B cell (primary cell): ENCODE measurements around the gene EFNA2.

Experiments used
- EZH2 ChIP-seq: IDR thresholded peaks from 2 replicates; pipeline ENCODE4 v1.6.1; 2012; ENCODE audit warnings: borderline replicate concordance, low read depth, mild to moderate bottlenecking, moderate library complexity, low read length; ENCODE audit not compliant: insufficient read depth, poor library complexity, severe bottlenecking
- TF ChIP-seq, protein P1 (sequence below): fragments of 200-600 bp; IDR thresholded peaks from one replicate; pipeline ENCODE4 v1.8.0; 2022; ENCODE audit warnings: antibody characterized with exemption, mild to moderate bottlenecking

DNA sequence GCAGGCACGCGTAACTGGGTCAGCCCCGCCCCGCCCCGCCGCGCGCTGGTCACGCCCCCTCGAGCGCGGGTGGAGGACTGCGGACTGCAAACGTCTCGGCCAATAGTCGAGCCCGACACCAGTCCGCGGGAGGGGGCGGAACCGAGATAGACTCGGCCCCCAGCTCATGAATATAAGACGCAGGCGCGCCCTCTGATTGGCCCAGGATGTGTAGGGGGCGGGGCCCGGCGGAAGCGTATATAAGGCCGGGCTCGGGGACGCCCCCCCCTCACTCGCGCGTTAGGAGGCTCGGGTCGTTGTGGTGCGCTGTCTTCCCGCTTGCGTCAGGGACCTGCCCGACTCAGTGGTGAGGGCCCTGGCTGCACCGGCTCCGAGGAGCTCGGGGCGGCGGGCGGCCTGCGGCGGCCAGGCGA is 16.6 kb upstream of the EFNA2 start, which contains the start of gene CIRBP:
- TF ChIP-seq, protein P1, sequence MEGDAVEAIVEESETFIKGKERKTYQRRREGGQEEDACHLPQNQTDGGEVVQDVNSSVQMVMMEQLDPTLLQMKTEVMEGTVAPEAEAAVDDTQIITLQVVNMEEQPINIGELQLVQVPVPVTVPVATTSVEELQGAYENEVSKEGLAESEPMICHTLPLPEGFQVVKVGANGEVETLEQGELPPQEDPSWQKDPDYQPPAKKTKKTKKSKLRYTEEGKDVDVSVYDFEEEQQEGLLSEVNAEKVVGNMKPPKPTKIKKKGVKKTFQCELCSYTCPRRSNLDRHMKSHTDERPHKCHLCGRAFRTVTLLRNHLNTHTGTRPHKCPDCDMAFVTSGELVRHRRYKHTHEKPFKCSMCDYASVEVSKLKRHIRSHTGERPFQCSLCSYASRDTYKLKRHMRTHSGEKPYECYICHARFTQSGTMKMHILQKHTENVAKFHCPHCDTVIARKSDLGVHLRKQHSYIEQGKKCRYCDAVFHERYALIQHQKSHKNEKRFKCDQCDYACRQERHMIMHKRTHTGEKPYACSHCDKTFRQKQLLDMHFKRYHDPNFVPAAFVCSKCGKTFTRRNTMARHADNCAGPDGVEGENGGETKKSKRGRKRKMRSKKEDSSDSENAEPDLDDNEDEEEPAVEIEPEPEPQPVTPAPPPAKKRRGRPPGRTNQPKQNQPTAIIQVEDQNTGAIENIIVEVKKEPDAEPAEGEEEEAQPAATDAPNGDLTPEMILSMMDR = no peak
- TF ChIP-seq EZH2 = no peak
